H9 (cell line): Measurements from ENCODE around the gene ABHD17C. TPM values are rescaled to one million over a fixed set of nuclear protein-coding genes. Genes with fewer than 3 reads are reported as not detected.

Experiments used
- DNase-seq: peaks from one replicate; pipeline ENCODE4 v3.0.0-alpha.2; 2017
- H2AFZ ChIP-seq: one replicate; pipeline ENCODE4 v1.6.1; 2013; ENCODE audit warnings: mild to moderate bottlenecking, low read length, control low read depth, moderate library complexity
- H2AK5ac ChIP-seq: 2 replicates; pipeline ENCODE4 v1.6.1; 2013; ENCODE audit warnings: low read length, control low read depth, mixed read lengths; ENCODE audit not compliant: insufficient read length
- H2BK120ac ChIP-seq: one replicate; pipeline ENCODE4 v1.6.1; 2013; ENCODE audit warnings: low read depth, mild to moderate bottlenecking, low read length, control low read depth, inconsistent platforms; ENCODE audit not compliant: poor library complexity, severe bottlenecking
- H2BK12ac ChIP-seq: 2 replicates; pipeline ENCODE4 v1.6.1; 2013; ENCODE audit warnings: low read length, control low read depth, mixed read lengths, low read depth; ENCODE audit not compliant: insufficient read length
- H2BK15ac ChIP-seq: 2 replicates; pipeline ENCODE4 v1.6.1; 2013; ENCODE audit warnings: low read depth, low read length, control low read depth
- H2BK20ac ChIP-seq: one replicate; pipeline ENCODE4 v1.6.1; 2013; ENCODE audit warnings: low read depth, mild to moderate bottlenecking, low read length, control low read depth, inconsistent platforms; ENCODE audit not compliant: poor library complexity, severe bottlenecking
- H2BK5ac ChIP-seq: 2 replicates; pipeline ENCODE4 v1.6.1; 2013; ENCODE audit warnings: low read length, control low read depth, mixed read lengths; ENCODE audit not compliant: insufficient read length
- H3K14ac ChIP-seq: 2 replicates; pipeline ENCODE4 v1.6.1; 2013; ENCODE audit warnings: low read length, control low read depth; ENCODE audit not compliant: insufficient read depth
- H3K18ac ChIP-seq: 2 replicates; pipeline ENCODE4 v1.6.1; 2013; ENCODE audit warnings: low read depth, mild to moderate bottlenecking, mixed read lengths, low read length, control low read depth; ENCODE audit not compliant: insufficient read length
- H3K23ac ChIP-seq: 2 replicates; pipeline ENCODE4 v1.6.1; 2013; ENCODE audit warnings: low read length, control low read depth, mixed read lengths, low read depth; ENCODE audit not compliant: insufficient read length
- H3K23me2 ChIP-seq: 2 replicates; pipeline ENCODE4 v1.6.1; 2013; ENCODE audit warnings: low read depth, mild to moderate bottlenecking, mixed read lengths, low read length, control low read depth; ENCODE audit not compliant: insufficient read length, poor library complexity, severe bottlenecking
- H3K27ac ChIP-seq: 2 replicates; pipeline ENCODE4 v1.5.1; 2013; ENCODE audit warnings: low read length, control low read depth, mixed read lengths, low read depth; ENCODE audit not compliant: insufficient read length
- H3K27me3 ChIP-seq: 2 replicates; pipeline ENCODE4 v1.6.1; 2013; ENCODE audit warnings: low read length, control low read depth, inconsistent platforms; ENCODE audit not compliant: insufficient read depth
- H3K4ac ChIP-seq: 2 replicates; pipeline ENCODE4 v1.6.1; 2013; ENCODE audit warnings: low read depth, mild to moderate bottlenecking, control low read depth, inconsistent platforms, low read length, moderate library complexity
- H3K4me1 ChIP-seq: 2 replicates; pipeline ENCODE4 v1.6.1; 2013; ENCODE audit warnings: low read length, control low read depth, inconsistent platforms; ENCODE audit not compliant: insufficient read depth
- H3K4me2 ChIP-seq: 2 replicates; pipeline ENCODE4 v1.6.1; 2013; ENCODE audit warnings: low read length, control low read depth, mixed read lengths; ENCODE audit not compliant: insufficient read length, insufficient read depth
- H3K56ac ChIP-seq: 2 replicates; pipeline ENCODE4 v1.6.1; 2013; ENCODE audit warnings: low read depth, mild to moderate bottlenecking, mixed read lengths, low read length, control low read depth; ENCODE audit not compliant: insufficient read length
- H3K79me1 ChIP-seq: 2 replicates; pipeline ENCODE4 v1.6.1; 2013; ENCODE audit warnings: low read depth, mild to moderate bottlenecking, moderate library complexity, low read length, control low read depth, inconsistent platforms; ENCODE audit not compliant: insufficient read depth, poor library complexity, severe bottlenecking
- H3K79me2 ChIP-seq: 2 replicates; pipeline ENCODE4 v1.6.1; 2013; ENCODE audit warnings: low read length, control low read depth, inconsistent platforms; ENCODE audit not compliant: insufficient read depth
- H3K9ac ChIP-seq: 2 replicates; pipeline ENCODE4 v1.6.1; 2013; ENCODE audit warnings: low read length, control low read depth, mixed read lengths; ENCODE audit not compliant: insufficient read length; ENCODE audit errors: extremely low read depth
- H3K9me3 ChIP-seq: one replicate; pipeline ENCODE4 v1.6.1; 2013; ENCODE audit warnings: low read depth, low read length, inconsistent platforms; ENCODE audit not compliant: control insufficient read depth
- H3T11ph ChIP-seq: one replicate; pipeline ENCODE4 v1.6.1; 2013; ENCODE audit warnings: mild to moderate bottlenecking, low read length, control low read depth, inconsistent platforms
- H4K20me1 ChIP-seq: one replicate; pipeline ENCODE4 v1.6.1; 2013; ENCODE audit not compliant: control insufficient read depth, insufficient read length, insufficient read depth
- H4K5ac ChIP-seq: 2 replicates; pipeline ENCODE4 v1.6.1; 2013; ENCODE audit warnings: low read depth, mild to moderate bottlenecking, mixed read lengths, low read length, control low read depth; ENCODE audit not compliant: insufficient read length
- H4K8ac ChIP-seq: replicated peaks from 2 replicates; pipeline ENCODE4 v1.6.1; 2013; ENCODE audit warnings: low read length, control low read depth, mixed read lengths, low read depth; ENCODE audit not compliant: insufficient read length
- H4K91ac ChIP-seq: 2 replicates; pipeline ENCODE4 v1.6.1; 2013; ENCODE audit warnings: low read depth, mild to moderate bottlenecking, moderate library complexity, mixed read lengths, low read length, control low read depth; ENCODE audit not compliant: insufficient read length
- H3K27ac Mint-ChIP-seq, 3 experiments: 2 replicates in 2 of 3; 3 replicates in 1 of 3; pipeline ENCODE4 v1.8.0; 2020 to 2021; ENCODE audit warnings: mixed read lengths in 3 of 3, mild to moderate bottlenecking in 1 of 3, moderate library complexity in 1 of 3
- H3K27me3 Mint-ChIP-seq: 2 replicates; pipeline ENCODE4 v1.8.0; 2021; ENCODE audit warnings: low read depth, mild to moderate bottlenecking, moderate library complexity, mixed read lengths
- H3K36me3 Mint-ChIP-seq, 3 experiments: 2 replicates in 2 of 3; 3 replicates in 1 of 3; pipeline ENCODE4 v1.8.0; 2020 to 2021; ENCODE audit warnings: low read depth in 3 of 3, mixed read lengths in 3 of 3; ENCODE audit not compliant: insufficient read depth in 1 of 3
- H3K4me1 Mint-ChIP-seq, 2 experiments: 2 replicates each; pipeline ENCODE4 v1.8.0; 2020; ENCODE audit warnings: mixed read lengths in 2 of 2
- H3K4me3 Mint-ChIP-seq, 2 experiments: 2 replicates in 1 of 2; 3 replicates in 1 of 2; pipeline ENCODE4 v1.8.0; 2020 to 2021; ENCODE audit warnings: mild to moderate bottlenecking in 2 of 2, mixed read lengths in 2 of 2, moderate library complexity in 1 of 2
- H3K9me3 Mint-ChIP-seq, 2 experiments: 2 replicates in 1 of 2; 3 replicates in 1 of 2; pipeline ENCODE4 v1.8.0; 2020; ENCODE audit warnings: mild to moderate bottlenecking in 2 of 2, mixed read lengths in 2 of 2, moderate library complexity in 1 of 2
- WGBS: extraction: QIAGEN DNeasy Blood & Tissue Kit; methylation state at CpG from one replicate; pipeline ENCODE4 v1.1.7; 2013; ENCODE audit warnings: missing lambda C conversion rate, low lambda C conversion rate, mixed read lengths; ENCODE audit not compliant: insufficient read length; ENCODE audit errors: extremely low coverage; 5-methylcytosine and 5-hydroxymethylcytosine counted together
- total RNA-seq: library from RNA; stranded (reverse); gene quantifications from 2 replicates; pipeline ENCODE4 v1.2.1, GENCODE V29; 2021
- TF ChIP-seq, protein P1 (sequence below): fragments of 200-600 bp; sonication (generic); conservative IDR thresholded peaks from 3 replicates; pipeline ENCODE4 v1.8.0; 2021; ENCODE audit warnings: antibody characterized with exemption, mild to moderate bottlenecking

The ABHD17C gene
- total RNA-seq, 1 experiment from 2014 or later = 21.5 TPM

- H2BK12ac ChIP-seq = no peak overlapping the region
- no peak overlapping the region for H3K4me3 Mint-ChIP-seq
- H3K4me2 ChIP-seq = no peak overlapping the region
- H2BK20ac ChIP-seq = no peak overlapping the region
- TF ChIP-seq, protein P1, sequence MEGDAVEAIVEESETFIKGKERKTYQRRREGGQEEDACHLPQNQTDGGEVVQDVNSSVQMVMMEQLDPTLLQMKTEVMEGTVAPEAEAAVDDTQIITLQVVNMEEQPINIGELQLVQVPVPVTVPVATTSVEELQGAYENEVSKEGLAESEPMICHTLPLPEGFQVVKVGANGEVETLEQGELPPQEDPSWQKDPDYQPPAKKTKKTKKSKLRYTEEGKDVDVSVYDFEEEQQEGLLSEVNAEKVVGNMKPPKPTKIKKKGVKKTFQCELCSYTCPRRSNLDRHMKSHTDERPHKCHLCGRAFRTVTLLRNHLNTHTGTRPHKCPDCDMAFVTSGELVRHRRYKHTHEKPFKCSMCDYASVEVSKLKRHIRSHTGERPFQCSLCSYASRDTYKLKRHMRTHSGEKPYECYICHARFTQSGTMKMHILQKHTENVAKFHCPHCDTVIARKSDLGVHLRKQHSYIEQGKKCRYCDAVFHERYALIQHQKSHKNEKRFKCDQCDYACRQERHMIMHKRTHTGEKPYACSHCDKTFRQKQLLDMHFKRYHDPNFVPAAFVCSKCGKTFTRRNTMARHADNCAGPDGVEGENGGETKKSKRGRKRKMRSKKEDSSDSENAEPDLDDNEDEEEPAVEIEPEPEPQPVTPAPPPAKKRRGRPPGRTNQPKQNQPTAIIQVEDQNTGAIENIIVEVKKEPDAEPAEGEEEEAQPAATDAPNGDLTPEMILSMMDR = no peak
- no peak overlapping the region for H2AFZ ChIP-seq
- no peak overlapping the region for H3K9ac ChIP-seq
- H2BK15ac ChIP-seq = no peak overlapping the region
- no peak overlapping the region for H3K14ac ChIP-seq
- no peaks in the 10 kb centered on the region for H3K79me1 ChIP-seq
- H2BK5ac ChIP-seq = no peak overlapping the region
- H3K9me3 Mint-ChIP-seq = no peaks in the 10 kb centered on the region
- H3T11ph ChIP-seq = no peak overlapping the region
- no peak overlapping the region for H3K56ac ChIP-seq
- no peak overlapping the region for H3K4ac ChIP-seq
- no peaks in the 10 kb centered on the region for H3K23me2 ChIP-seq
- no peak overlapping the region for H2BK120ac ChIP-seq
- H4K20me1 ChIP-seq = no peaks in the 10 kb centered on the region
- no peaks in the 10 kb centered on the region for H3K9me3 ChIP-seq
- H3K27ac Mint-ChIP-seq = no peak overlapping the region
- no peaks in the 10 kb centered on the region for H3K36me3 Mint-ChIP-seq
- H3K79me2 ChIP-seq = no peaks in the 10 kb centered on the region
- DNase-seq = no peak
- no peak overlapping the region for H4K8ac ChIP-seq
- H3K27ac ChIP-seq = no peak overlapping the region
- no CpG with 5 or more reads among the region's 10 CpGs for WGBS
- H2AK5ac ChIP-seq = no peak overlapping the region
- no peak overlapping the region for H3K18ac ChIP-seq
- peaks cover 3% of the 10 kb centered on the region; the same call in 1 of the 2 replicates for H3K27me3 Mint-ChIP-seq
- H4K91ac ChIP-seq = no peak overlapping the region
- H3K4me1 ChIP-seq = no peaks in the 10 kb centered on the region
- no peak overlapping the region for H3K23ac ChIP-seq
- H3K27me3 ChIP-seq = no peaks in the 10 kb centered on the region
- H4K5ac ChIP-seq = no peak overlapping the region
- H3K4me1 Mint-ChIP-seq = peaks cover 10% of the 10 kb centered on the region in 2 experiments
These were observed 109.9 kb downstream of the ABHD17C start for GRCh38 chr15:80804970-80805495.

Other genes with a start within 250 kb of the ABHD17C start
- 0.09 and 0.26 TPM in 2 replicates for gene CEMIP, start 84.1 kb downstream of the ABHD17C start, total RNA-seq